Peyer's patch (tissue), 4 donors: ENCODE results near the gene CCDC83. TPM values are rescaled to one million over a fixed set of nuclear protein-coding genes. Genes with fewer than 3 reads are reported as not detected.

Experiments
- DNase-seq, 3 donors: peaks; one replicate each; pipeline ENCODE4 v3.0.0-alpha.2; 2017 to 2019
- H3K27ac ChIP-seq, 4 donors: fragments of 200-600 bp; sonication (generic); one replicate each; pipeline ENCODE4 v1.5.1; 2016 to 2019
- H3K27me3 ChIP-seq, 2 donors: fragments of 200-600 bp; sonication (generic); one replicate each; pipeline ENCODE4 v1.5.1; 2019
- H3K36me3 ChIP-seq, 3 donors: fragments of 200-600 bp; sonication (generic); one replicate each; pipeline ENCODE4 v1.5.1; 2016 to 2019
- H3K4me1 ChIP-seq, 4 donors: fragments of 200-600 bp; sonication (generic); one replicate each; pipeline ENCODE4 v1.5.1; 2016 to 2019
- H3K4me3 ChIP-seq, 4 donors: fragments of 200-600 bp; sonication (generic); 1 replicate in 3 of 4; 2 replicates in 1 of 4; pipeline ENCODE4 v1.5.1; 2016 to 2019; ENCODE audit warnings: mild to moderate bottlenecking in 1 of 4
- H3K9me3 ChIP-seq, 4 donors: fragments of 200-600 bp; sonication (generic); one replicate each; pipeline ENCODE4 v1.5.1; 2016 to 2019; ENCODE audit warnings: mild to moderate bottlenecking in 1 of 4
- POLR2A ChIP-seq, 2 donors: fragments of 450-650 bp; IDR thresholded peaks; one replicate each; pipeline ENCODE4 v1.5.1; 2017; ENCODE audit warnings: antibody characterized with exemption in 2 of 2, mild to moderate bottlenecking in 2 of 2, moderate library complexity in 2 of 2
- total RNA-seq, 4 donors: library from RNA; depleted of rRNA; stranded (reverse); fragments of >200 nt; gene quantifications; one replicate each; pipeline ENCODE4 v1.1.0, GENCODE V29; 2016
- TF ChIP-seq, protein P1 (sequence below), 6 experiments: fragments of 450-650 bp in 4 of 6; fragments of 200-600 bp in 2 of 6; sonication (generic) in 1 of 6; IDR thresholded peaks; one replicate each; pipeline ENCODE4 v1.5.1; 2017 to 2019; ENCODE audit warnings: antibody characterized with exemption in 6 of 6, mild to moderate bottlenecking in 3 of 6, moderate library complexity in 1 of 6

Gene CCDC83
- total RNA-seq, 4 donors from 2014 or later, result not detected

DNA sequence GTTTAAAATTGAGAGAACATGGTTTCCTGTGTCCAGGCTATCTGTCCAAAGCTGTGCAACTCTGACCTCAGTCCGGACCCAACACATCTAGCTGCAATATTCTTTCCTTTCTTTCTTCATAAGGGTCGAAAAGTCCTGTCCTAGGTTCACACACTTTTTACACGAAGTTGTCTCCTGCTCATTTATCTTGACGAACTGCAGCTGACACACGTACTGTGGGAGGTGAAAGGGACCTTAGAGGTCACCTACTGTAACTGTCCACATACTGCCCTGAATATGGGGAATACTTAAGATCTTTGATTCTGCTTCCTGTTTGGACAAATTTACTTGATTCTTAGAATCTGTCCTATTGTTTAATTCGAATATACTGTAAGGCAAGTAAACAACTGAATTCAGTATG is 105.9 kb downstream of the CCDC83 start:
- Histone ChIP-seq H3K4me1 (no peaks in the 10 kb centered on the region), H3K27me3 (no peaks in the 10 kb centered on the region), H3K36me3 (peaks cover 0 to 55% (median 3%) of the 10 kb centered on the region in 3 donors), H3K9me3 (no peaks in the 10 kb centered on the region), H3K27ac (no peak overlapping the region), H3K4me3 (no peak overlapping the region)
- no peak for DNase-seq
- TF ChIP-seq, protein P1, sequence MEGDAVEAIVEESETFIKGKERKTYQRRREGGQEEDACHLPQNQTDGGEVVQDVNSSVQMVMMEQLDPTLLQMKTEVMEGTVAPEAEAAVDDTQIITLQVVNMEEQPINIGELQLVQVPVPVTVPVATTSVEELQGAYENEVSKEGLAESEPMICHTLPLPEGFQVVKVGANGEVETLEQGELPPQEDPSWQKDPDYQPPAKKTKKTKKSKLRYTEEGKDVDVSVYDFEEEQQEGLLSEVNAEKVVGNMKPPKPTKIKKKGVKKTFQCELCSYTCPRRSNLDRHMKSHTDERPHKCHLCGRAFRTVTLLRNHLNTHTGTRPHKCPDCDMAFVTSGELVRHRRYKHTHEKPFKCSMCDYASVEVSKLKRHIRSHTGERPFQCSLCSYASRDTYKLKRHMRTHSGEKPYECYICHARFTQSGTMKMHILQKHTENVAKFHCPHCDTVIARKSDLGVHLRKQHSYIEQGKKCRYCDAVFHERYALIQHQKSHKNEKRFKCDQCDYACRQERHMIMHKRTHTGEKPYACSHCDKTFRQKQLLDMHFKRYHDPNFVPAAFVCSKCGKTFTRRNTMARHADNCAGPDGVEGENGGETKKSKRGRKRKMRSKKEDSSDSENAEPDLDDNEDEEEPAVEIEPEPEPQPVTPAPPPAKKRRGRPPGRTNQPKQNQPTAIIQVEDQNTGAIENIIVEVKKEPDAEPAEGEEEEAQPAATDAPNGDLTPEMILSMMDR (IDR thresholded peaks at IDR 0.05), result no peak
- TF ChIP-seq POLR2A (IDR thresholded peaks at IDR 0.05), result no peak

DNA sequence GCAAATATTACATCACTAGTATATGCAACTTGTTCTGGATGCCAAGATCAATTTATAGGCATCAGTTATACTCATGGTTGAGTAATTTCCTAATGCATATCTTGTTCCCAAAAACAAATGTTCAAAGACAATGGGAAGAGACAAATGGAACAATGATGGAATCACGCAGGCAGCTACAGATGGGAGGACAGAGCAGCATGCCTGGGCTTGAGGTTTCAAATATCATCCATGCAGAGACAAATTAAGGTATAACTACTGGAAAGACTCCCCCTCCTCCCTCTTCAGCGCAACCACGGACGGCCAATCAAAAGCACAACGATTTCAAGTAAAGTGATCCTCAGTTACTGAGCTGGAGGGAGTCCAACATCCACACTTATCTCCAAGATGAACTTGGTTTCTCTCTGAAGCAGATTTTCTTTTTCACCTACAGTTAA is 106.8 kb downstream of the CCDC83 start:
- no peak overlapping the region for H3K4me3 ChIP-seq
- H3K27ac ChIP-seq, result no peak overlapping the region
- no peaks in the 10 kb centered on the region for H3K9me3 ChIP-seq
- H3K4me1 ChIP-seq, result no peaks in the 10 kb centered on the region
- no peaks in the 10 kb centered on the region for H3K27me3 ChIP-seq
- DNase-seq, result no peak
- H3K36me3 ChIP-seq, result peaks cover 0 to 55% (median 3%) of the 10 kb centered on the region in 3 donors
- no peak for TF ChIP-seq POLR2A (IDR thresholded peaks at IDR 0.05)
- TF ChIP-seq, protein P1 (IDR thresholded peaks at IDR 0.05), result no peak

- Histone ChIP-seq H3K27me3 (no peaks in the 10 kb centered on the region), H3K4me3 (no peak overlapping the region), H3K4me1 (no peaks in the 10 kb centered on the region), H3K36me3 (peaks cover 0 to 58% (median 3%) of the 10 kb centered on the region in 3 donors), H3K27ac (no peak overlapping the region), H3K9me3 (no peaks in the 10 kb centered on the region)
- no peak for TF ChIP-seq POLR2A (IDR thresholded peaks at IDR 0.05)
- TF ChIP-seq, protein P1 (IDR thresholded peaks at IDR 0.05), result no peak
- no peak for DNase-seq
Observed at GRCh38 chr11:85965202-85965601, 110.0 kb downstream of the CCDC83 start.

DNA sequence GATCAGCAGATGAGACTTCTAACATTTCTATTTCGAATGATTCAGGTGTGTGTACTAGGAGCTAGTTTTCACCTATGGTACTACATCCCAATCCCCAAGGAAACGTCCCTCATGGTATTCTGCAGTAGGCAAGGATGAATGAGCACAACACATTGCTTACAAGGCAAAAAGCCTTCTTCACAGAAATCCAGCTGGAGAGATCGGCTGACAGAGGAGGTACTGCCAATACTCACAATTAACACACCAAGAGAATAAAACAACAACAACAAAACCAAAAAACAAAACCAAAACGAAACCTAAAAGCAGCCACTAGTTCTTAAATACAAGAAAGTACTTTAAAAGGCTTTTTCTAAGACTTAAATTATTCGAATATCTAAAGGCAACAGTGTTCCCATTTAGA is 112.3 kb downstream of the CCDC83 start:
- H3K4me1 ChIP-seq, result no peaks in the 10 kb centered on the region
- H3K4me3 ChIP-seq, result no peak overlapping the region
- DNase-seq, result no peak
- H3K27ac ChIP-seq, result no peak overlapping the region
- no peaks in the 10 kb centered on the region for H3K9me3 ChIP-seq
- peaks cover 0 to 73% (median 3%) of the 10 kb centered on the region in 3 donors for H3K36me3 ChIP-seq
- H3K27me3 ChIP-seq, result no peaks in the 10 kb centered on the region
- no peak for TF ChIP-seq POLR2A (IDR thresholded peaks at IDR 0.05)
- TF ChIP-seq, protein P1 (IDR thresholded peaks at IDR 0.05), result no peak

Other genes with a start within 250 kb of the CCDC83 start
- gene DLG2, start 228.0 kb upstream of the CCDC83 start, total RNA-seq, result 1 to 10 TPM in 3 of 4 donors, under 1 TPM in 1; 0.18 to 8.3 (median 2.5) TPM
- gene TMEM126B, start 226.8 kb upstream of the CCDC83 start, total RNA-seq, result 10 to 100 TPM; 26.9 to 52.8 (median 39.9) TPM
- gene TMEM126A, start 207.4 kb upstream of the CCDC83 start, total RNA-seq, result 10 to 100 TPM in 3 of 4 donors, not detected in 1; 10.3 to 21.7 (median 13.8) TPM
- 100 to 1,000 TPM in 1 of 4 donors, 10 to 100 TPM in 3; 63.2 to 162 (median 90.5) TPM for gene CREBZF, start 190.3 kb upstream of the CCDC83 start, total RNA-seq
- 10 to 100 TPM in 1 of 4 donors, 1 to 10 TPM in 3; 2.5 to 14.0 (median 7.7) TPM for gene CCDC89, start 169.2 kb upstream of the CCDC83 start, total RNA-seq
- 100 to 1,000 TPM in 3 of 4 donors, 10 to 100 TPM in 1; 96.6 to 211 (median 125) TPM for gene SYTL2, start 44.2 kb upstream of the CCDC83 start, total RNA-seq
- 100 to 1,000 TPM; 201 to 292 (median 237) TPM for gene PICALM, start 213.7 kb downstream of the CCDC83 start, total RNA-seq